GM19395 (cell line): ENCODE measurements around the gene SYNGR1.

Source experiments
- ATAC-seq: cut with Tn5 transposase; IDR thresholded peaks from one replicate; pipeline ENCODE4 v1.9.1; 2021; ENCODE audit warnings: mild to moderate bottlenecking, moderate library complexity; ENCODE audit not compliant: unreplicated experiment

SYNGR1 gene

DNA sequence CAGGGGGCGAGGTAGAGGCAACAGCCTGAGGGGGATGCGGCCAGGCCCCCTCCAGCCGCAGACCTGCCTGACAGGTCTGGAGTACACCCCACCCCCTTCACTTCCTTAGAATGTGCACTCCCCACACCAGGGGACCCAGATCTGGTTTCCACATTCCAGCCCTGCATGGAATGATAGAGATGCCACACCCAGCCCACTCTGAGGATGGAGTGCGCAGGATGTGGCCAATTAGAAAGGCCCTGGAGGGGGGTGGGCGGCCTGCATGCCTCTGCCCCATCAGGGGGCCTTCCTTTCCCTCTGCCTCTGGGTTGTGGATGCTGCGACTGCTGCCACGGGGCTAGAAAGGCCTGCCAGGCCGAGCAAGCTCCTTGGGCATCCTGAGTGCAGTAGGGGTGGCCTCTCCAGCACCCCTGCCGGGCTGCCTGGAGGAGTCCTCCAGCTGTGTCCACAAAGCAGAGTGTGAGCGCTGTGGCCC, 78.8 kb downstream of the SYNGR1 start:
- ATAC-seq: no peak

GRCh38 chr22:39429186-39429585, 79.4 kb downstream of the SYNGR1 start:
- ATAC-seq: no peak

- ATAC-seq: no peak
Measured at GRCh38 chr22:39429916-39430575, 80.3 kb downstream of the SYNGR1 start.

DNA sequence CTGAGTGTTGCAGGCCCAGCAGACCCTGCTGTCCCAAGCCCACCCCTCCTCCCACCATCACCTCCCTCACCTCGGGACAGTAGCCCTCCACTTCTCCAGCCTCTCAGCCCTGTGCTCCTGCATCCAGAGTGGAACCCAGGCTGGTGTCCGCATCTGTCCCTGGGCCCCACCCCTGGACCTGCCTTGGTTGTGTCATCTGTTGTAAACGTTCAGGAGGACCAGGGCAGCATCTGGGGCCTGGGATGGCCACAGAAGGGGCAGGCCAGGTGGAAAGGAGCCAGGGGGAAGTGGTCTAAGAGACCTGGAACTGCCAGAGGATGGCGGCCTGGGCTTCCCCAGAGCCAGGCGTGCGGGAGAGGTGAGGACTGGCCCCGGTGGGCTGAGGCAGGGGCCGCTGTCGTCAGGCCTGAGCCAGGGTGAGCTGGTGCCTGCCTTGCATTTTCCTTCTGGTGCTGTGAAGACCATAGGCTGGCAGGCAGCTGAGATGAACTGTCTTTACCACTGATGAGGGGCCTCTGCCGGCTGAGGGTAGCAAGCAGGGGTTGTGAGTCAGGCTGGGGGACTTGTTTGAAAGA, 80.9 kb downstream of the SYNGR1 start:
- no peak for ATAC-seq

DNA sequence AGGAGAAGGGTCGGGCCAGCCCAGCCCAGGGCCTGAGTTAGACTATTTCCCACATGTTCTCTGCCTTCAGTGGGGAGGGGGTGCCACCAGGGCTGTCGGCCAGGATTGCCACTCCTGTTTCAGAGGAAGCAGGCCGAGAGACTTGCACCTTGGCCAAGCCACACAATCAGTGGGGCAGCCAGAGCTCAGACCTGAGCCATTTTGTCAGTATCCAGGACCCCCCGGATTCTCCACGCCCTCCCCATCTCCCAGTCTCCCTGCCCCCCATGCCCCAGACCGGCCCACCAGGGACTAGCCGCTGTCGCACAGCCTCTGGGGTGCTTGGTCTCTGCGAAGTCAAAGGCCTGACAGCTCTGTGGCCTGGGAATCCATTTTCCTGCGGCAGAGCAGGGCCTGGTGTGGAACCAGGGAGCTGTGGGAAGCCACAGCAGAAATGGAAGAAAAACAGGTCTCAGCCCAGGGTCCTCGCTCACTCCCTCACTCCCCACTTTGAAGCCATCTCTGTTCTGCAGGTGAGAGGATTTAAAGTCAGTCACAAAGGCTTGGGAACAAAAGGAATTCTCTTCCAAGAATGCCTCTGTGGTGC, 81.5 kb downstream of the SYNGR1 start:
- ATAC-seq: no peak

- ATAC-seq: no peak
Measured at GRCh38 chr22:39431821-39432251, 82.0 kb downstream of the SYNGR1 start.

GRCh38 chr22:39432361-39432811, 82.6 kb downstream of the SYNGR1 start:
- ATAC-seq: no peak

- ATAC-seq: no peak
Measured at GRCh38 chr22:39433476-39434242, 83.9 kb downstream of the SYNGR1 start.

- no peak for ATAC-seq
Measured at GRCh38 chr22:39434243-39434653, 84.5 kb downstream of the SYNGR1 start.

- no peak for ATAC-seq
Measured at GRCh38 chr22:39434721-39435120, 84.9 kb downstream of the SYNGR1 start.
